Activated T-cell treated with anti-CD3 and anti-CD28 coated beads, Interleukin-2, amount 50 U/mL, for 4 hours (primary cell): ENCODE results near the gene TIMM23. TPM values are rescaled to one million over a fixed set of nuclear protein-coding genes. Genes with fewer than 3 reads are reported as not detected.
"Not testable (repeated sequence)": the region's sequence is repeated elsewhere in the genome, so short reads cannot be mapped to it uniquely, and the experiment has no call there.

Experiments used
- ATAC-seq, 2 donors: fragments of 200-7000 bp; cut with Tn5 transposase; one replicate each; pipeline ENCODE4 v1.10.0; 2021
- DNase-seq: peaks from one replicate; pipeline ENCODE4 v3.0.0-alpha.2; 2020
- H3K27me3 Mint-ChIP-seq: one replicate; pipeline ENCODE4 v1.8.0; 2021; ENCODE audit warnings: low read depth, mixed read lengths
- H3K36me3 Mint-ChIP-seq: one replicate; pipeline ENCODE4 v1.8.0; 2022; ENCODE audit warnings: mixed read lengths; ENCODE audit not compliant: insufficient read depth
- H3K4me1 Mint-ChIP-seq: one replicate; pipeline ENCODE4 v1.8.0; 2021; ENCODE audit warnings: low read depth, mixed read lengths
- H3K4me3 Mint-ChIP-seq: one replicate; pipeline ENCODE4 v1.8.0; 2021; ENCODE audit warnings: mild to moderate bottlenecking, moderate library complexity, mixed read lengths
- H3K9me3 Mint-ChIP-seq: one replicate; pipeline ENCODE4 v1.8.0; 2021; ENCODE audit warnings: mixed read lengths
- total RNA-seq, 3 donors: library from RNA; stranded (reverse); gene quantifications; one replicate each; pipeline ENCODE4 v1.2.1, GENCODE V29; 2021

Gene TIMM23, protein sequence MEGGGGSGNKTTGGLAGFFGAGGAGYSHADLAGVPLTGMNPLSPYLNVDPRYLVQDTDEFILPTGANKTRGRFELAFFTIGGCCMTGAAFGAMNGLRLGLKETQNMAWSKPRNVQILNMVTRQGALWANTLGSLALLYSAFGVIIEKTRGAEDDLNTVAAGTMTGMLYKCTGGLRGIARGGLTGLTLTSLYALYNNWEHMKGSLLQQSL
- 100 to 1,000 TPM; 125 to 129 (median 125) TPM for total RNA-seq

DNA sequence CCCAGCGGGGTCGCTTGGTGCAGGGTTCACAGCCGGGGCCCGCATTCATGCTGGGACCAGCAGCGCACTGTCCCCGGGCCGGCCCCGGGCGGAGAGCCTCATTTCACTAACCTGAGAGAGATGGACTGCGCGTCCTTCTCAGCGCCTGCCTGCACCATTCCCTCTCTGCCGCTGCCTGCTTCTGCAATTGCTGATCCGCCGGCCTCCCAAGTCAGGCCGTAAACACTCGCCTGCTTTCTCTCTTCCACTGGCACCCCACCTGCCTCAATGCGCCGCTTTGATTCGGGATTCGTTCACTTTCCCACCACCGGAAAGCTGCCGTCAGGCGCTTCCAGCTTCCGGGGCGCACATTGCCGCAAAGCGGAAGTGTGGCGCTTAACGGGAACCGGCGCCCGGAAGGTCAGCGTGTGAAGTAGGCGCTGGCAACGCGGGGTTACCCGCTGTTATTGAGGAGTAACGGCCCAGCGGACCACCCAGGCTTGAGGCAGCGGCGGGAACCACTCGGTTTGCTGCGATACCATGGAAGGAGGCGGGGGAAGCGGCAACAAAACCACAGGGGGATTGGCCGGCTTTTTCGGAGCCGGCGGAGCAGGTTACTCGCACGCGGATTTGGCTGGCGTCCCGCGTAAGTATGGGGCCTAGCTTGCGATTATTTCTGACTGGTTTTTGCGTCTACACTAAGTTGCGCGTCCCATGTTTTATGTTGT lies at the start of gene TIMM23:
Gene TIMM23, plus strand, starts transcription at position 384 of the 707 bp plus-strand sequence. Its CDS starts 136 bp downstream, at position 520.
- peak; percentile 77 for DNase-seq
- H3K9me3 Mint-ChIP-seq, H3K36me3 Mint-ChIP-seq, H3K27me3 Mint-ChIP-seq: not testable (repeated sequence)
- peak; percentile 92 for ATAC-seq
- H3K4me3 Mint-ChIP-seq, result peak within 1 kb of the TSS; percentile 99
- peaks cover 39% of the 10 kb centered on the region for H3K4me1 Mint-ChIP-seq

GRCh38 chr10:45926790-45927189 lies 45.5 kb upstream of the TIMM23 start:
- not testable (repeated sequence) for ATAC-seq, H3K36me3 Mint-ChIP-seq, H3K9me3 Mint-ChIP-seq, H3K4me3 Mint-ChIP-seq, DNase-seq, H3K4me1 Mint-ChIP-seq, H3K27me3 Mint-ChIP-seq

GRCh38 chr10:45931305-45931704 lies 41.0 kb upstream of the TIMM23 start:
- ATAC-seq, H3K4me3 Mint-ChIP-seq, H3K9me3 Mint-ChIP-seq, DNase-seq, H3K4me1 Mint-ChIP-seq, H3K27me3 Mint-ChIP-seq: not testable (repeated sequence)
- H3K36me3 Mint-ChIP-seq, result peaks cover 13% of the 10 kb centered on the region

DNA sequence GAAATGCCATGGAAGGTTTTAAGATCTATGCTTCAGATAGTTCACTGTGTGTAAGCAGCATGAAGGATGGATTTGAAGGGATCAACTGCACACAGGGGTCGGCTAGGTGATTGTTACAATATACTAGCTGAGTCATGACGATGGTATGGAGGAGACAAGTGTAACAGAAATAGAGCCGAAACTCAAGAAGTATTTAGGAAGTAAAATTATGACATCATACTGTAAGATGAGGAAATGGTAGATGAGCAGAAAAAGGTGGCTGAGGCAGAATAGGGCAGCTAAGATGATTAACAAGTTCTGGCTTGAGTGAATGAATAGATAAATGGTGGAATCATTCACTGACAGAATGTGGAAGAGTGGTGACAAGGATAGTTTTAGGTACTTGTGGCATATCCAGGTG lies 37.5 kb upstream of the TIMM23 start:
- not testable (repeated sequence) for DNase-seq, H3K4me1 Mint-ChIP-seq, H3K27me3 Mint-ChIP-seq, H3K9me3 Mint-ChIP-seq, ATAC-seq, H3K4me3 Mint-ChIP-seq
- peaks cover 15% of the 10 kb centered on the region for H3K36me3 Mint-ChIP-seq

DNA sequence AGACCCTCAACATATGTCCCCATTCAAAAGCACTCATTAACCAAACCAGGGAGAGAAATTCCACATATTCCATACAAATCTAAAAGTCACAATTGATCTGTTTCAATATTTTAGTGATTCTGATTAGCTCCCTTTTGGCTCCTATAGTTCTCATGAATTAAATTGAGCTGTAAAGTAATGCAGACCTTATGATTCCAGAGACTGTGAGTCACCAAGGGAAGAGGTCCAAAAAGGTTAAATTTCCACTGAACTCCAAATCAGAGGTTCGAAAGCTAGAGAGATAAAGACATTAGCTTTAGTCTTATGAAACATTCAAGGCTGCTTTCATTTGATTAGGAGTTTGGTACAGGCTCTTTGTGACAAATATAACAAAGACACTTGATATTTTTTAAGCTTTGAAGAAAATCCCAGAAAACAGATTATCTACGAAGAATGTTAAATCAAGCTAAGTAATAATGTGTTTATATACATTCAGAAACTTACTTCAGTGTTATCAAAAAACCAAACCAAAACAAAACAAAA lies 33.1 kb upstream of the TIMM23 start:
- H3K27me3 Mint-ChIP-seq, DNase-seq, ATAC-seq, H3K4me1 Mint-ChIP-seq, H3K4me3 Mint-ChIP-seq, H3K9me3 Mint-ChIP-seq: not testable (repeated sequence)
- peaks cover 13% of the 10 kb centered on the region for H3K36me3 Mint-ChIP-seq

- H3K4me1 Mint-ChIP-seq, H3K9me3 Mint-ChIP-seq: not testable (repeated sequence)
These were observed 31.1 kb upstream of the TIMM23 start for GRCh38 chr10:45941196-45941595.

GRCh38 chr10:45945476-45945875 lies 26.8 kb upstream of the TIMM23 start:
- not testable (repeated sequence) for ATAC-seq, H3K27me3 Mint-ChIP-seq, H3K4me1 Mint-ChIP-seq, H3K9me3 Mint-ChIP-seq, DNase-seq, H3K4me3 Mint-ChIP-seq
- H3K36me3 Mint-ChIP-seq, result peaks cover 16% of the 10 kb centered on the region

More at GRCh38 chr10:45941196-45941595, 31.1 kb upstream of the TIMM23 start:
- not testable (repeated sequence) for ATAC-seq, H3K4me3 Mint-ChIP-seq, DNase-seq, H3K27me3 Mint-ChIP-seq
- peaks cover 15% of the 10 kb centered on the region for H3K36me3 Mint-ChIP-seq

- peaks cover 16% of the 10 kb centered on the region for H3K36me3 Mint-ChIP-seq
- H3K27me3 Mint-ChIP-seq, H3K4me1 Mint-ChIP-seq, ATAC-seq, DNase-seq, H3K4me3 Mint-ChIP-seq, H3K9me3 Mint-ChIP-seq: not testable (repeated sequence)
These were observed 24.9 kb upstream of the TIMM23 start for GRCh38 chr10:45947363-45947762.

DNA sequence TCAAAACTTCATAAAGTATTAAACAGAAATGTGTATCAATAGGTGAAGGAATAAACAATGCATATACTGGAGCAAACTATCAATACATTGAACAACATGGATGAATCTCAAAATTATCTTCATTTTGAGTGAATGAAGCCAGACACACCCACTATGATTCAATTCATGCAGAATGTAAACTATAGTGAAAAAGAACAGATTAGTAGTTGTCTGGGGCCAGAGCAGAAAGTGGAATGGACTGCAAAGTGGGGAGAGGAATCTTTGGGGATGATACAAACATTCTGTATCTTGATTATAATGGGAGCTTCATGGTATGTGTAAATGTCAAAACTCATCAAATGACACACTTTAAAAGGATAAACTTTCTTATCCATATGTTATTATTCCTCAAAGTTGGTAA lies 23.5 kb upstream of the TIMM23 start:
- H3K36me3 Mint-ChIP-seq, result peaks cover 16% of the 10 kb centered on the region
- ATAC-seq, DNase-seq, H3K4me1 Mint-ChIP-seq, H3K4me3 Mint-ChIP-seq, H3K9me3 Mint-ChIP-seq, H3K27me3 Mint-ChIP-seq: not testable (repeated sequence)

GRCh38 chr10:45954367-45954766 lies 17.9 kb upstream of the TIMM23 start:
- not testable (repeated sequence) for H3K4me1 Mint-ChIP-seq, H3K4me3 Mint-ChIP-seq, H3K9me3 Mint-ChIP-seq, ATAC-seq, DNase-seq, H3K36me3 Mint-ChIP-seq, H3K27me3 Mint-ChIP-seq

GRCh38 chr10:45956634-45957033 lies 15.7 kb upstream of the TIMM23 start:
- not testable (repeated sequence) for H3K36me3 Mint-ChIP-seq, ATAC-seq, H3K4me3 Mint-ChIP-seq

DNA sequence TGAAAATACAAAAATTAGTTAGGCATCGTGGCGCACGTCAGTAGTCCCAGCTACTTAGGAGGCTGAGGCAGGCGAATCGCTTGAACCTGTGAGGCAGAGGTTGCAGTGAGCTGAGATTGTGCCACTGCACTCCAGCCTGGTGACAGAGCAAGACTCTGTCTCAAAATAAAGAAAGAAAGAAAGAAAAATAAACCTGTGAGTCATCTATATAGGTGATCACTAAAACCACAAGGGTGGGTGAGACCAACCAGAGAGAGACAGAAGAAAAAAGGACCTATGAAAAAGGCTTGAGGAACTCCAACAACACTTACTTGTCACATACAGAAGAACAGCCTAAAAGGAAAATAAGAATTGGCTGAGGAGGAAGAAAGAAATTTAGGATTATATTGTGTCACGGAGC lies 14.4 kb upstream of the TIMM23 start:
- H3K27me3 Mint-ChIP-seq, H3K9me3 Mint-ChIP-seq, DNase-seq, H3K36me3 Mint-ChIP-seq, H3K4me1 Mint-ChIP-seq, ATAC-seq, H3K4me3 Mint-ChIP-seq: not testable (repeated sequence)

More at GRCh38 chr10:45956634-45957033, 15.7 kb upstream of the TIMM23 start:
- H3K4me1 Mint-ChIP-seq, DNase-seq, H3K9me3 Mint-ChIP-seq, H3K27me3 Mint-ChIP-seq: not testable (repeated sequence)

GRCh38 chr10:45962686-45963452 lies 9.4 kb upstream of the TIMM23 start:
- not testable (repeated sequence) for H3K27me3 Mint-ChIP-seq, H3K9me3 Mint-ChIP-seq, DNase-seq, ATAC-seq, H3K4me3 Mint-ChIP-seq, H3K4me1 Mint-ChIP-seq, H3K36me3 Mint-ChIP-seq

DNA sequence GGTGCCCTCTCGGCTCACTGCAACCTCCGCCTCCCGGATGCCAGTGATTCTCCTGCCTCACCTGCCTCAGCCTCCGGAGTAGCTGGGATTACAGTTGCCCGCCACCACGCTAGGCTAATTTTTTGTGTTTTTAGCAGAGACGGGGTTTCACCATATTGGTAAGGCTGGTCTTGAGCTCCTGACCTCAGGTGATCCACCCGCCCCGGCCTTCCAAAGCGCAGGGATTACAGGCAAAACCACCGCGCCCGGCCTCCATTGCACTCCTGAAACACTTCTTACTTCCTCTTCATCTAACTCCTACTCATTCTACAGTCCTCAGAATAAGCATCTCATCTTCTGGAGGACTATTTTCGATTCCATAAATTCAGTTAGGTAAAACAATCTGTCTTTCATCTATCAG lies 1.3 kb upstream of the TIMM23 start:
- not testable (repeated sequence) for ATAC-seq, DNase-seq, H3K36me3 Mint-ChIP-seq, H3K27me3 Mint-ChIP-seq, H3K9me3 Mint-ChIP-seq
- H3K4me3 Mint-ChIP-seq, result peak overlapping the region; percentile 99
- peaks cover 44% of the 10 kb centered on the region for H3K4me1 Mint-ChIP-seq
